Spinal cord (tissue), 10 donors: ENCODE results near the gene ATXN1. TPM values are rescaled to one million over a fixed set of nuclear protein-coding genes. Genes with fewer than 3 reads are reported as not detected.
"Not testable (repeated sequence)": the region's sequence is repeated elsewhere in the genome, so short reads cannot be mapped to it uniquely, and the experiment has no call there.

Experiments used
- DNase-seq, 6 donors: peaks; one replicate each; pipeline versions ENCODE4 v3.0.0 to v3.0.0-alpha.2; 2013 to 2015; ENCODE audit warnings: low spot score in 6 of 6, low read depth in 4 of 6
- H3K27ac ChIP-seq: one replicate; pipeline ENCODE4 v1.5.1; 2013; ENCODE audit warnings: low read depth, low read length, control low read depth
- H3K27me3 ChIP-seq: one replicate; pipeline ENCODE4 v1.6.1; 2013; ENCODE audit warnings: low read length; ENCODE audit not compliant: control insufficient read depth, insufficient read depth
- H3K36me3 ChIP-seq: one replicate; pipeline ENCODE4 v1.6.1; 2013; ENCODE audit warnings: low read length; ENCODE audit not compliant: control insufficient read depth, insufficient read depth
- H3K4me1 ChIP-seq: one replicate; pipeline ENCODE4 v1.6.1; 2013; ENCODE audit warnings: low read length; ENCODE audit not compliant: control insufficient read depth, insufficient read depth
- H3K4me3 ChIP-seq: one replicate; pipeline ENCODE4 v1.5.1; 2013; ENCODE audit warnings: low read depth, low read length, control low read depth
- H3K9me3 ChIP-seq: one replicate; pipeline ENCODE4 v1.6.1; 2013; ENCODE audit warnings: low read length; ENCODE audit not compliant: control insufficient read depth, insufficient read depth
- WGBS: methylation state at CpG from one replicate; pipeline ENCODE4 v1.1.5; 2013; ENCODE audit warnings: missing lambda C conversion rate; ENCODE audit not compliant: insufficient coverage; 5-methylcytosine and 5-hydroxymethylcytosine counted together
- polyA plus RNA-seq, 2 donors: library from polyadenylated mRNA; unstranded; fragments of 120-200 nt; gene quantifications; one replicate each; pipeline ENCODE4 v1.2.1, GENCODE V29; 2013; ENCODE audit not compliant: insufficient read length in 2 of 2
- total RNA-seq, 2 donors: library from RNA; depleted of rRNA in 1 of 2; stranded (reverse); fragments of 120-200 nt in 1 of 2; fragments of >200 nt in 1 of 2; gene quantifications; one replicate each; pipeline versions ENCODE4 v1.2.3 to v1.2.4, GENCODE V29; 2013 to 2014
- donor health status: healthy.

Gene ATXN1
- total and polyA plus RNA-seq, 4 donors: 20.2 to 50.1 (median 31.7) TPM

GRCh38 chr6:16632101-16632500, 129.2 kb downstream of the ATXN1 start:
- no peak for DNase-seq
- Histone ChIP-seq H3K9me3 (no peaks in the 10 kb centered on the region), H3K4me3 (no peak overlapping the region), H3K27me3 (no peaks in the 10 kb centered on the region), H3K27ac (no peak overlapping the region), H3K4me1 (peaks cover 7% of the 10 kb centered on the region), H3K36me3 (peaks cover 3% of the 10 kb centered on the region)
- 69% methylated on average over 4 of the region's 4 CpGs for WGBS

DNA sequence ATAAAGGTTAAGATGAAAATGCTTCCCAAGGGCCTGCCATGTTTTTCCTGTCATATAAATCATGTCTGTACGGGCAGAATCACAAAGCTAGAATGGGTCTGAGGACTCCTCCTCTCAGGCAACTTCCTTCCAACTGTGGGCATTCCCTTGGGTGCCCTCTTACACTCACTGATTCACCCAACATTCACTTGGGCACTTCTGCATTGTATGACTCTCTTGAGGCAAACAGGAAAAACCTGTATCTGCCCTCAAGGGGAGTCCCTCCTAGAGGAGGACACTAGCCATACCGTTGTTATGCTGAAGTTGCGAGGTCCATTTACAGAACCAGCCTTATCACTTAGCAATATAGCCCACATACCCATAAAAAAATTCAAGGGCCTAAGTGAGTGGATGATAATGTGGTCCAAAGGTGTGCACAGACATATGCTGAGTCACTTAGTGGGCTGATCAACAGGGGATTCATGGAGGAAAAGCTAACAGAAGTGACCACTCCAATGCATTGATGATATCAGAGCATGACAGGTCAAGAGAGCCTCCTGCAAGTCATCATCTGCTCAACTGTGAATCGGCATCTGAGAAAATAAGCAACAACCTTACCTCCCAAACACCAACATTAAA, 131.1 kb downstream of the ATXN1 start:
- H3K4me1 ChIP-seq: no peaks in the 10 kb centered on the region
- peaks cover 3% of the 10 kb centered on the region for H3K36me3 ChIP-seq
- no peaks in the 10 kb centered on the region for H3K9me3 ChIP-seq
- no peaks in the 10 kb centered on the region for H3K27me3 ChIP-seq
- no peak overlapping the region for H3K27ac ChIP-seq
- no peak overlapping the region for H3K4me3 ChIP-seq
- WGBS: no CpG with 5 or more reads among the region's 4 CpGs
- no peak for DNase-seq

- H3K27me3 ChIP-seq, H3K36me3 ChIP-seq, H3K4me1 ChIP-seq, DNase-seq, H3K9me3 ChIP-seq, H3K27ac ChIP-seq, H3K4me3 ChIP-seq: not testable (repeated sequence)
- no CpG with 5 or more reads among the region's 1 CpG for WGBS
Observed at GRCh38 chr6:16628580-16628979, 132.7 kb downstream of the ATXN1 start.

DNA sequence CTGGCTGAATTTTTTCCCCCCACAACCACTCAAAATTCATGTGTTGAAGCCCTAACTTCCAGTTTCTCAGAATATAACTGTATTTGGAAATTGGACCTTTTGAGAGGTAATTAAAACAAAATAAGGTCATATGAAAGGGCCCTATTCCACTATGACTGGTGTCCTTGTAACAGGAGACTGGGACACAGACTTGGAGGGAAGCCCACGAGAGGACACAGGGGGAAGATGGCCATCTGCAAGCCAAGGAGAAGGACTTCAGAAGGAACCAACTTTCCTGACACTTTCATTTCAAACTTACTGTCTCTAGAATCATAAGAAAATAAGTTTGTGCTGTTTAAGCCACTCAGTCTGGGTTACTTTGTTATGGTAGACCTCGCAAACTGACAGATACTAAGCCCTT, 134.6 kb downstream of the ATXN1 start:
- Histone ChIP-seq H3K27ac (no peak overlapping the region), H3K36me3 (no peaks in the 10 kb centered on the region), H3K4me3 (no peak overlapping the region), H3K4me1 (no peaks in the 10 kb centered on the region), H3K27me3 (no peaks in the 10 kb centered on the region), H3K9me3 (no peaks in the 10 kb centered on the region)
- no peak for DNase-seq
- 62% methylated on average over 2 of the region's 2 CpGs for WGBS

DNA sequence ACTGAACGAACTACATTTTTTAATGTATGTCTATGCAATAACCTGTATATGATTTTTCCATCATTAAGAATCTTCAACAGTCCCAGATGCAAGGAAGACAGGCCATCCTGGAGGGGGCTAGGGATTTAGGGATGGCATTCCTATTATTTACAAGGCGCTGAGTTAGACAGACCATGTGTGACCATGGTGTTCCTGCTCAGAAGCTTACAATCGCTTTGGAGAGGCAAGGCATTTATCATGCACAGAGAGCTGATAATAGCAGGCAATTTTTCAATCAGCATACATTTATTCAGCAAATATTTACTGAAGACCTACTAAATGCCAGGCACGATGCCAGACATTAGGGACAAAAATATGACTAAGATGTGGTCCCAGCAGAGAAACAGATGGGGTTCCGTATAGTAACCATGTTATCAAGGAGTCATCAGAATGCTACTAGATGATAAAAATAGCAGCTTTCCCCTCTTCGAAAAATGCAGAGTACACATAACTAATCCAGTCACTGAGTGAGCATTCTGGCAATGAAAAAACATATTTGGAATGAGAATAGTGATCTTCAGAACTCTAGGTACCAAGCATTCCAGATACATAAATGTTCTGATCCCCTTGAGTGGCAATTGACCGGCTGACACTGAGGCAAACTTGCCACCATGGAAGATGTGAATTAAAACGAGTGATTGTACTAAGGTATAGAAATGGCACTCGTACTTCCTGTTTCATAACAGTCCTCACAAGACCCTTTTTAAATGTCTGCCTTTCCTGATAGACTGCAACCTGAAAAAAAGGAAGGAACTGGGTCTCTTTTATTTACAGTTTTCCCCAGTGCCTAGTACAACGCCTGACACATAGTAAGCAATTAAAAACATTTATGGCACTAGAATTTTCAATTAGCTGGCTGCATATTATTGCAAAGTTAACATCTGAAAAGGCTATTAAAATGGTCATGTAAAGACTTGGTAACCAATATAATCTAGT, 135.7 kb downstream of the ATXN1 start:
- Histone ChIP-seq H3K27ac (no peak overlapping the region), H3K9me3 (no peaks in the 10 kb centered on the region), H3K4me3 (no peak overlapping the region), H3K4me1 (no peaks in the 10 kb centered on the region), H3K36me3 (no peaks in the 10 kb centered on the region), H3K27me3 (no peaks in the 10 kb centered on the region)
- peak in 1 of 6 donors; percentile 10 for DNase-seq
- 80% methylated on average over 1 of the region's 10 CpGs for WGBS

- Histone ChIP-seq H3K9me3 (no peaks in the 10 kb centered on the region), H3K27ac (no peak overlapping the region), H3K4me3 (no peak overlapping the region), H3K4me1 (no peaks in the 10 kb centered on the region), H3K36me3 (no peaks in the 10 kb centered on the region), H3K27me3 (no peaks in the 10 kb centered on the region)
- peak in 1 of 6 donors; percentile 32 for DNase-seq
- 100% methylated on average over 1 of the region's 8 CpGs for WGBS
Observed at GRCh38 chr6:16624636-16625290, 136.5 kb downstream of the ATXN1 start.

DNA sequence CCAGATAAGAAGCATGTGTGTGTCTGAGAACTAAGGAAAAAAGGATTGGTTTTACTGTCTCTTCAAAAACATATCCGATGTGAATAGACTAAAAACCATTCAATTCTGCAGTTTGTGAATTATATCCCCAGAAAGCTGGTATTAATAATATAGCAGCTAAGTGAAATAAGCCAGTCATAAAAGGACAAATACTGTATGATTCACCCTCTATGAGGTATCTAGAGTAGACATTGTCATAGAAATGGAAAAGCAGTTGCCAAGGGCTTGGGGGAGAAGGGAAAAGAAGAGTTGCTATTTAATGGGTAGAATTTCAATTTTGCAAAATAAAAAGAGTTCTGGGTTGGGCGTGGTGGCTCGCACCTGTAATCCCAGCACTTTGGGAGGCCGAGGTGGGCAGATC, 137.5 kb downstream of the ATXN1 start:
- Histone ChIP-seq H3K27ac (no peak overlapping the region), H3K27me3 (no peaks in the 10 kb centered on the region), H3K36me3 (no peaks in the 10 kb centered on the region), H3K9me3 (no peaks in the 10 kb centered on the region), H3K4me3 (no peak overlapping the region), H3K4me1 (no peaks in the 10 kb centered on the region)
- DNase-seq: no peak
- 94% methylated on average over 2 of the region's 4 CpGs for WGBS

- Histone ChIP-seq H3K9me3 (no peaks in the 10 kb centered on the region), H3K4me1 (no peaks in the 10 kb centered on the region), H3K4me3 (no peak overlapping the region), H3K27me3 (no peaks in the 10 kb centered on the region), H3K27ac (no peak overlapping the region), H3K36me3 (no peaks in the 10 kb centered on the region)
- whole genome bisulfite sequencing: 100% methylated on average over 1 of the region's 3 CpGs
- DNase-seq: no peak
Observed at GRCh38 chr6:16623029-16623653, 138.1 kb downstream of the ATXN1 start.

GRCh38 chr6:16622193-16622592, 139.1 kb downstream of the ATXN1 start:
- H3K4me3 ChIP-seq: no peak overlapping the region
- WGBS: 90% methylated on average over 3 of the region's 5 CpGs
- no peaks in the 10 kb centered on the region for H3K27me3 ChIP-seq
- DNase-seq: no peak
- no peaks in the 10 kb centered on the region for H3K9me3 ChIP-seq
- H3K4me1 ChIP-seq: no peaks in the 10 kb centered on the region
- no peaks in the 10 kb centered on the region for H3K36me3 ChIP-seq
- H3K27ac ChIP-seq: no peak overlapping the region
